Stimulated activated CD4-positive, alpha-beta T cell treated with anti-CD3 and anti-CD28 coated beads, Interleukin-15, amount 100 ng/mL, for 24 hours (primary cell): ENCODE measurements around the gene ANKRD49.

ENCODE experiments used
- DNase-seq: peaks from one replicate; pipeline ENCODE4 v3.0.0-alpha.2; 2020

ANKRD49 gene

GRCh38 chr11:94545264-94546161, 51.7 kb downstream of the ANKRD49 start:
- DNase-seq = no peak

GRCh38 chr11:94546162-94546470, 52.3 kb downstream of the ANKRD49 start:
- DNase-seq = no peak

- DNase-seq = no peak
Observed at GRCh38 chr11:94546886-94547285, 53.1 kb downstream of the ANKRD49 start.

GRCh38 chr11:94549146-94549545, 55.4 kb downstream of the ANKRD49 start:
- no peak for DNase-seq
